ENCODE measurements around the gene MERTK.

Gene MERTK

DNA sequence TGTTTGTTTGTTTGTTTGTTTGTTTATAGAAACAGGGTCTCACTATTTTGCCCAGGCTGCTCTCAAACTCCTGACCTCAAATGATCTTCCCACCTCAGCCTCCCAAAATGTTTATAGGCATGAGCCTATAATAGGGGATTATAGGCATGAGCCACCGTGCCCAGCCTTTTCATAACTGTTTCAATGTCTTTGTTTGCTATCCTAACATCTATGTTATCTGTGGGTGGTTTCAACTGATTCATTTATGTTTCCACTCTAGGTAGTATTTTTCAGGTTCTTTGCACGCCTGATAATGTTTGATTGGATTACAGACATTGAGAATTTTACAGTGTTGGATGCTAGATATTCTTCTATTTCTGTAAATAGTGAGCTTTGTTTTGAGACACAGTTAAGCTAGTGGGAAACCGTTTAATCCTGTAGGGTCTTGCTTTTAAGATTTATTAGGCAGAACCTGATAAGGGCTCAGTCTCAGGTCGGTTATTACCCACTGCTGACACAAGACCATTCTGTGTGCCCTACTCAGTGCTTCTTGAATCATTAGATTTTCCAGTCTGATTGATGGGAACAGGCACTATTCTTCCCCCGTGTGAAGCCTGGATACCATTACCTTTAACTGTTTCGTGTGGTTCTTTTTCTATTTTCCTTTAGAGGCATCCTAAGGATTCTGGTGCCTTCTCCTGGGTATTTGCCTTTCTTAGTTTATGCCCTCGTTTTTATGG lies 80.2 kb downstream of the MERTK start:
- TF ChIP-seq, protein P1, sequence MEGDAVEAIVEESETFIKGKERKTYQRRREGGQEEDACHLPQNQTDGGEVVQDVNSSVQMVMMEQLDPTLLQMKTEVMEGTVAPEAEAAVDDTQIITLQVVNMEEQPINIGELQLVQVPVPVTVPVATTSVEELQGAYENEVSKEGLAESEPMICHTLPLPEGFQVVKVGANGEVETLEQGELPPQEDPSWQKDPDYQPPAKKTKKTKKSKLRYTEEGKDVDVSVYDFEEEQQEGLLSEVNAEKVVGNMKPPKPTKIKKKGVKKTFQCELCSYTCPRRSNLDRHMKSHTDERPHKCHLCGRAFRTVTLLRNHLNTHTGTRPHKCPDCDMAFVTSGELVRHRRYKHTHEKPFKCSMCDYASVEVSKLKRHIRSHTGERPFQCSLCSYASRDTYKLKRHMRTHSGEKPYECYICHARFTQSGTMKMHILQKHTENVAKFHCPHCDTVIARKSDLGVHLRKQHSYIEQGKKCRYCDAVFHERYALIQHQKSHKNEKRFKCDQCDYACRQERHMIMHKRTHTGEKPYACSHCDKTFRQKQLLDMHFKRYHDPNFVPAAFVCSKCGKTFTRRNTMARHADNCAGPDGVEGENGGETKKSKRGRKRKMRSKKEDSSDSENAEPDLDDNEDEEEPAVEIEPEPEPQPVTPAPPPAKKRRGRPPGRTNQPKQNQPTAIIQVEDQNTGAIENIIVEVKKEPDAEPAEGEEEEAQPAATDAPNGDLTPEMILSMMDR (conservative IDR thresholded peaks at IDR 0.05; ENCODE audit: control insufficient read depth, insufficient read depth, low read depth, low read length), result no peak
- H3K4me3 ChIP-seq (ENCODE audit: control insufficient read depth, low read depth, low read length), result no peak overlapping the region
- no peak for DNase-seq (ENCODE audit: low read depth)

DNA sequence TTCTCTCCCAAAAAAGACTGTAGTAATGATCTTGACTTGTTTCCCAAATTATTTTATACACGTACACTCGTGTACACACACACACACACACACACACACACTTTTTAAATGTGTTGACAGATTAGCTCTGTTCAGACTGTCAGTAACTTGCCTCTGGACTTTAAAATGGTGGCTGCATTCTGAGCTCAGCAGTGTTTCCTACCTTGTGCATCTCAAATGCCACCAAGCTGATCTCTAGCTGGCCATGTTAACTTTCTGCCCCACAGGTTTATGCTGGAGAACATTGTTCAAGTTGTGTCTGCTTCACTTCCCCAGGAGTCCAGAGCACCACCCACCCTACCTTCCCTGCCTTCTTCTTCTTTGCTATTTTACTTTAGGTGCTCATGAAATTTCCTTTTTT lies 83.3 kb downstream of the MERTK start:
- H3K4me3 ChIP-seq (ENCODE audit: control insufficient read depth, low read depth, low read length), result no peak overlapping the region
- DNase-seq (ENCODE audit: low read depth), result no peak
- TF ChIP-seq, protein P1 (conservative IDR thresholded peaks at IDR 0.05; ENCODE audit: control insufficient read depth, insufficient read depth, low read depth, low read length), result no peak

DNA sequence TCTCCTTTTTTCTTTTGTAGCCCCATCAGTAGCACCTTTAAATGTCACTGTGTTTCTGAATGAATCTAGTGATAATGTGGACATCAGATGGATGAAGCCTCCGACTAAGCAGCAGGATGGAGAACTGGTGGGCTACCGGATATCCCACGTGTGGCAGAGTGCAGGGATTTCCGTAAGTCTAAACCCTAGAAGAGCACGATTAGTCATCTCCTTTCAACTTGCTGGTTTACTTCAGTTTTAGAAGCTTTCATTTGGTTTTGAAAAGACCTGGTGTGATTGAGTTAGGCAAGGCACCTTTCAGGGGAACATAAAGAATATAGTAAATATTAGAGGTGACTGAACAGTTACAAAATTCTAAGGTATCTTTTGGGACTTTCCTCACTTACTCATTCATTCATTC lies 84.4 kb downstream of the MERTK start:
- TF ChIP-seq, protein P1 (conservative IDR thresholded peaks at IDR 0.05; ENCODE audit: control insufficient read depth, insufficient read depth, low read depth, low read length), result no peak
- H3K4me3 ChIP-seq (ENCODE audit: control insufficient read depth, low read depth, low read length), result no peak overlapping the region
- DNase-seq (ENCODE audit: low read depth), result no peak

DNA sequence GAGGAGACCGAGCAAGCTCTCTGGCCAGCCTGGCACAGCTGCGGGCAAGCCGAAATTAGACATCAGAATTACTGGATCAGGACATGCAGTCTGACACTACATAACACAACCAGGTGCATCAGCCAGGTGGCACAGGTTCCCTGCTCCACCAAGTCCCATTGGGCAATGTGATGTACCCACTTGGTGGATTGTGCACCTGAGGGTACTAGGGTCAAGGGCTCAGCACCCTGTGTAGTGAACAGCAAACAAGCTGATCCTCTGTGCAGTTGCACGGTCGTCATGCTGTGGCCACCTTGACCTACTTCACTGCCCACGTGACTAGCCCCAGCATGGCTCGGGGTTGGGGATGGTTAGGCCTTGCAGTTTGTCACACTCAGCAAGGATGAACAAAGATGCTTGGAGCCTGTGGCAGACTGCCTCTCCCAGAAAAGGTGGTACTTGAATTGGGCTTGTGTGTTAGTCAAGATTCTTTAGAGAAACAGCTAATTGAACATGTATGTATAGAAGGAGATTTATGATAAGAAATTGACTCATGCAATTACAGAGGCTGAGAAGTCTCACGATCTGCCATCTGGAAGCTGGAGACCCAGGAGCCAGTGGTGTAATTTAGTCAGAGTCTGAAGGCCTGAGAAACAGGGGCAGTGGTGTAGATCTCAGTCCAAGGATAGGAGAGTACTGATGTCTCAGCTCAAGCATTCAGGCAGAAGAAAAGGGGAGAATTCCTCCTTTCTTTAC lies 85.2 kb downstream of the MERTK start:
- DNase-seq (ENCODE audit: low read depth), result no peak
- H3K4me3 ChIP-seq (ENCODE audit: control insufficient read depth, low read depth, low read length), result no peak overlapping the region
- TF ChIP-seq, protein P1 (conservative IDR thresholded peaks at IDR 0.05; ENCODE audit: control insufficient read depth, insufficient read depth, low read depth, low read length), result no peak

DNA sequence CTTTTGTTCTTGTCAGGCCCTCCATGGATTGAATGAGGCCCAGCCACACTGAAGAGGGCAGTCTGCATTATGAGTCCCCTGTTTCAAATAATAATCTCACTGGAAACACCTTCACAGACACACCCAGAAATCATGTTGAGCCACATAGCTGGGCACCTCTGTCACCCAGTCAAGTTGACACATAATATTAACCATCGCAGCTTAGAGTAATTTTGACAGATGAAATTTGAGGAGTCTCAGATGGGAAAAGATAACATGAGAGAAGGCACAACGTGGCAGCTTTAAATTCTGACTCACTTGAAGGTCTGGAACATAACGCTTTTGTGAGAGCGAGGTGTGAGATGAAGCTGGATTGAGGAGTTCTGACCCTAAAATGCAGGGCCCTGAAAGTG lies 85.8 kb downstream of the MERTK start:
- TF ChIP-seq, protein P1 (conservative IDR thresholded peaks at IDR 0.05; ENCODE audit: control insufficient read depth, insufficient read depth, low read depth, low read length), result no peak
- H3K4me3 ChIP-seq (ENCODE audit: control insufficient read depth, low read depth, low read length), result no peak overlapping the region

DNA sequence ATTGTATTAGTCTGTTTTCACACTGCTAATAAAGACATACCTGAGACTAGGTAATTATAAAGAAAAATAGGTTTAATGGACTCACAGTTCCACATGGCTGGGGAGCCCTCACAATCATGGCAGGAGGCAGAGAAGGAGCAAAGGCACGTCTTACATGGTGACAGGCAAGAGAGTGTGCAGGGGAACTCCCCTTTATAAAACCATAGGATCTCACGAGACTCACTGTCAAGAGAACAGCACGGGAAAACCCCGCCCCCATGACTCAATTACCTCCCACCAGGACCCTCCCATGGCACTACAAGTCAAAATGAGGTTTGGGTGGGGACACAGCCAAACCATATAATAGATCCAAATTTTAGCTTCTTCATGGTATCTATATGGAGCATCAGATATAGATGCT lies 87.1 kb downstream of the MERTK start:
- no peak for DNase-seq (ENCODE audit: low read depth)
- TF ChIP-seq, protein P1 (conservative IDR thresholded peaks at IDR 0.05; ENCODE audit: control insufficient read depth, insufficient read depth, low read depth, low read length), result no peak
- no peak overlapping the region for H3K4me3 ChIP-seq (ENCODE audit: control insufficient read depth, low read depth, low read length)

More for the DNA sequence above, 85.8 kb downstream of the MERTK start:
- DNase-seq (ENCODE audit: low read depth), result no peak
